Uterus (tissue), 4 donors: Measurements from ENCODE around the gene RNF10. TPM values are rescaled to one million over a fixed set of nuclear protein-coding genes. Genes with fewer than 3 reads are reported as not detected.
"Not testable (repeated sequence)": the region's sequence is repeated elsewhere in the genome, so short reads cannot be mapped to it uniquely, and the experiment has no call there.

Experiments used
- DNase-seq, 2 donors: peaks; one replicate each; pipeline ENCODE4 v3.0.0-alpha.2; 2019 to 2020
- H3K27ac ChIP-seq, 2 donors: fragments of 200-600 bp; sonication (generic); 1 replicate in 1 of 2; 2 replicates in 1 of 2; pipeline ENCODE4 v1.5.1; 2016 to 2018
- H3K27me3 ChIP-seq, 2 donors: fragments of 200-600 bp; sonication (generic); one replicate each; pipeline ENCODE4 v1.5.1; 2018 to 2019; ENCODE audit warnings: control low read depth in 1 of 2
- H3K36me3 ChIP-seq, 2 donors: fragments of 200-600 bp; sonication (generic); one replicate each; pipeline ENCODE4 v1.5.1; 2019; ENCODE audit warnings: control low read depth in 1 of 2
- H3K4me1 ChIP-seq, 2 donors: fragments of 200-600 bp; sonication (generic); one replicate each; pipeline ENCODE4 v1.5.1; 2018 to 2019; ENCODE audit warnings: control low read depth in 1 of 2
- H3K4me3 ChIP-seq, 2 donors: fragments of 200-600 bp; sonication (generic); 1 replicate in 1 of 2; 2 replicates in 1 of 2; pipeline ENCODE4 v1.5.1; 2018 to 2019; ENCODE audit warnings: mild to moderate bottlenecking in 1 of 2
- H3K9me3 ChIP-seq, 2 donors: fragments of 200-600 bp; sonication (generic); one replicate each; pipeline ENCODE4 v1.5.1; 2019; ENCODE audit warnings: control low read depth in 1 of 2
- POLR2A ChIP-seq, 2 donors: fragments of 450-650 bp; IDR thresholded peaks; one replicate each; pipeline ENCODE4 v1.6.1; 2016; ENCODE audit warnings: antibody characterized with exemption in 2 of 2, mild to moderate bottlenecking in 1 of 2, moderate library complexity in 1 of 2
- intact Hi-C: fragments of 100-400 bp; cut with DNase I; formaldehyde crosslinking; loops from one replicate; pipeline ENCODE4 v1.15.1; 2023; ENCODE audit warnings: low total_unique reads
- total RNA-seq, 4 donors: library from RNA; depleted of rRNA in 3 of 4; stranded (reverse); fragments of >200 nt in 3 of 4; gene quantifications; one replicate each; pipeline versions ENCODE4 v1.1.0 to v1.2.4, GENCODE V29; 2014 to 2023
- TF ChIP-seq, protein P1 (sequence below), 4 experiments: fragments of 200-600 bp in 2 of 4; fragments of 450-650 bp in 2 of 4; sonication (generic) in 2 of 4; IDR thresholded peaks; one replicate each; pipeline ENCODE4 v1.5.1; 2016 to 2019; ENCODE audit warnings: antibody characterized with exemption in 4 of 4, mild to moderate bottlenecking in 2 of 4, moderate library complexity in 1 of 4
- donor health status: DM: yes; HTN: yes; CAD: no.

The RNF10 gene
- total RNA-seq, 4 donors from 2014 or later: 53.8 to 169 (median 103) TPM

DNA sequence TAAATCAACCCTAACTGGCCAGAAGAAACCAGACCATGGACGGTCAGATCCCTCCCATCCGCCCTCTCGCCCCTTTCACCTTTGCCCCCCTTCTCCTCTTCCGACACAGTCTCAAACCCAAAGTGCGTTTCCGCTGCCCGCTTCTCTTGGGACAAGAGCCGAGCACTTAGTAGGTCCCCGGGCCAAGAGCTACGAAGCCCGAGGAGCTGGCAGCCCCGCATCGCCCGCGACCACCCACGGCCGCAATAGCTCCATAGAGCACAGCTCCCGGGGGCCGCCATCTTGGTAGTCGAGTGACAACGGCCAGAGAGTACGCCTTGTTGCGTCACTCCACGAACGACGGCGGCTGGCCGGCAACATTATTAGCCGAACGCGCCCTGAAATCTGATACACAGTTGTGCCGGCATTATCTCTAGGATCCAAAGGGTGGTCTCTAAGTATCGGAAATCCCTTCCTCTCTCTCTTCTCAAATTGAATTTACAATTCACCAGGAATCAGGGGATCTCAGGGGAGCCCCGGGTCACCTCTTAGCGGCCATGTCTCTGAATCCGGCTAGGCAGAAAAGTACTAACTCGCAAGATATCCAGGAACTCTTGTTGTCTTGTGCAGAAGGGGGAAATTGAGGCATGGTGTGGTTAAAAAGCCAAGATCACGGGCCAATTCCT is 5.2 kb upstream of the RNF10 start, which contains the start of gene COQ5:
COQ5 (minus strand) TSS at position 298 of the 665 bp plus-strand sequence; CDS start at position 281, 17 bp downstream.
- no peaks in the 10 kb centered on the region for H3K9me3 ChIP-seq
- H3K4me1 ChIP-seq: no peaks in the 10 kb centered on the region
- TF ChIP-seq, protein P1, sequence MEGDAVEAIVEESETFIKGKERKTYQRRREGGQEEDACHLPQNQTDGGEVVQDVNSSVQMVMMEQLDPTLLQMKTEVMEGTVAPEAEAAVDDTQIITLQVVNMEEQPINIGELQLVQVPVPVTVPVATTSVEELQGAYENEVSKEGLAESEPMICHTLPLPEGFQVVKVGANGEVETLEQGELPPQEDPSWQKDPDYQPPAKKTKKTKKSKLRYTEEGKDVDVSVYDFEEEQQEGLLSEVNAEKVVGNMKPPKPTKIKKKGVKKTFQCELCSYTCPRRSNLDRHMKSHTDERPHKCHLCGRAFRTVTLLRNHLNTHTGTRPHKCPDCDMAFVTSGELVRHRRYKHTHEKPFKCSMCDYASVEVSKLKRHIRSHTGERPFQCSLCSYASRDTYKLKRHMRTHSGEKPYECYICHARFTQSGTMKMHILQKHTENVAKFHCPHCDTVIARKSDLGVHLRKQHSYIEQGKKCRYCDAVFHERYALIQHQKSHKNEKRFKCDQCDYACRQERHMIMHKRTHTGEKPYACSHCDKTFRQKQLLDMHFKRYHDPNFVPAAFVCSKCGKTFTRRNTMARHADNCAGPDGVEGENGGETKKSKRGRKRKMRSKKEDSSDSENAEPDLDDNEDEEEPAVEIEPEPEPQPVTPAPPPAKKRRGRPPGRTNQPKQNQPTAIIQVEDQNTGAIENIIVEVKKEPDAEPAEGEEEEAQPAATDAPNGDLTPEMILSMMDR (IDR thresholded peaks at IDR 0.05): peak in 1 of 4 experiments; percentile 9
- peak; percentile 20 to 45 for TF ChIP-seq POLR2A (IDR thresholded peaks at IDR 0.05)
- H3K36me3 ChIP-seq: no peaks in the 10 kb centered on the region
- no peaks in the 10 kb centered on the region for H3K27me3 ChIP-seq
- peak within 1 kb of the TSS; percentile 54 to 83 for H3K4me3 ChIP-seq
- peak within 1 kb of the TSS; percentile 88 to 98 for H3K27ac ChIP-seq
- peak; percentile 88 to 90 for DNase-seq
- intact Hi-C loops: no loop called here

DNA sequence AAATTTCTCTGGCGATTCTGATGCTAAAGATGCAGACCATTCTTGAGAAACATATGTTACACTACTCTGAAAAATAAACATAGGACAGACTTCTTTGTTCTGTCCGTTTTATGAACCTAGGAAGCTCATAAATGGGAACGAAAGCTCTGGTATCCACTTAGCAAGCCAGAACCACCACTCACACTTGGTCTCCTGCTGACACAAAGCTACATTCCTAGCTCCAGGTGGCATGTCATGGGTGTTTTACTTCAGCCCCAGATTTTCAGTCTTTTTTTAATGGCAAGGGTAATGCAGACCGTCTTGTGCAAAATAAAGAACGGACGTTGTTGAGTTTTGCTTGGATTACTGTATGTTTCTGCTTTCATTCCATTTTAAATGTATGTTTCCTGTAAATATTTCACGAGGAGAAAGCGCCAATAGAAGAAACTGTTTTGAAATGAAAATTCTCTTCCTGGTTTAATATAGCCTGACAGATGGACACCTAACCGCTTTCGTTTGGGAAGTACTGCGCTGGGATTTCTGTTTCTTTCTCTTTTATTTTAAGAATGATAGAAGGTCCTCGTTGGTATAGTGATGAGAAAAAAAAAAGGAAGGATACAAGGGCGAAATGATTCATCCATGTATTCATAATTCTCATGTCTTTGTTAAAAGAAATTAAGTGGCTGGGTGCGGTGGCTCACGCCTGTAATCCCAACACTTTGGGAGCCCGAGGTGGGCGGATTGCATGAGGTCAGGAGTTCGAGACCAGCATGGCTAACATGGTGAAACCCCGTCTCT is 4.3 kb upstream of the RNF10 start:
- intact Hi-C loops: no loop called here

DNA sequence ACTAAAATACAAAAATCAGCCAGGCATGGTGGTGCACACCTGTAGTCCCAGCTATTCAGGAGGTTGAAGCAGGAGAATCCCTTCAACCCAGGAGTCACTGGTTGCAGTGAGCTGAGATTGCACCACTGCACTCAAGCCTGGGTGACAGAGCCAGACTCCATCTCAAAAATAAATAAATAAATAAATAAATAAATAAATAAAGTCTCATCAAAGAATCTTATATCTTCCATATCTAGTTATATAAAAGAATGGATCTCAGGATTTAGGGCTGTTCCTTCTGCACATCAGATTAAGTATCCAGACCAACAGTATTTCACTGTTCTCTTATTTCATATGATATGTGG is 3.8 kb upstream of the RNF10 start:
- peak overlapping the region; percentile 88 to 98 for H3K27ac ChIP-seq
- H3K4me3 ChIP-seq, DNase-seq, H3K4me1 ChIP-seq, intact Hi-C loops, H3K36me3 ChIP-seq, H3K27me3 ChIP-seq, H3K9me3 ChIP-seq: not testable (repeated sequence)

More for the DNA sequence above, 4.3 kb upstream of the RNF10 start:
- Histone ChIP-seq H3K27ac (peak overlapping the region; percentile 88 to 98), H3K27me3 (no peaks in the 10 kb centered on the region), H3K9me3 (no peaks in the 10 kb centered on the region), H3K36me3 (no peaks in the 10 kb centered on the region), H3K4me3 (peak overlapping the region; percentile 54 to 83), H3K4me1 (no peaks in the 10 kb centered on the region)
- no peak for DNase-seq
- no peak for TF ChIP-seq POLR2A (IDR thresholded peaks at IDR 0.05)
- TF ChIP-seq, protein P1 (IDR thresholded peaks at IDR 0.05): no peak

DNA sequence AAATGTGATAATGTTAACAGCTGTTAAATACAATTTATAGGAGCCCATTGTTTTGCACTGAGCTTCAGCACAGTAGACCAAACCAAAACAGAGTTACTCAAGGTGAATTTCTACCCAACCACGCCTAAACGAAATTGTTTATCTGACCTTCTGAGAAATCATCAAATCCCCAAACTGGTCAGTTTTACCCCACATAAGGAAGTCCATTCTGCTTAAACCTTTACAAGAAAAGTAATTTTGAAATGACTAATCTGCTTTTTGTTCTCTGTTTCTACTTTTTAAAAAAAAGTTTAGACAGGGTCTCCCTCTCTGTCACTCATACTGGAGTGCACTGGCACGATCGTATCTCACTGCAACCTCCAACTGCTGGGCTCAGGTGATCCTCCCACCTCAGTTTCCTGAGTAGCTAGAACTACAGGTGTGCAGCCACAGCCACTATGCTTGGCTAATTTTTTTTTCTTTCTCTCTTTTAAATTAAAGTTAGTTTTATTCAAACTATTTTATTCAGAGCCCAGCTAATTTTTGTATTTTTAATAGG is 1.4 kb upstream of the RNF10 start:
- no peak for DNase-seq
- H3K4me3 ChIP-seq: no peak overlapping the region
- intact Hi-C loops: no loop called here
- peaks cover 15 to 17% of the 10 kb centered on the region in 2 donors for H3K4me1 ChIP-seq
- no peaks in the 10 kb centered on the region for H3K36me3 ChIP-seq
- TF ChIP-seq, protein P1 (IDR thresholded peaks at IDR 0.05): no peak
- no peak for TF ChIP-seq POLR2A (IDR thresholded peaks at IDR 0.05)
- no peaks in the 10 kb centered on the region for H3K27me3 ChIP-seq
- no peaks in the 10 kb centered on the region for H3K9me3 ChIP-seq
- H3K27ac ChIP-seq: no peak overlapping the region

DNA sequence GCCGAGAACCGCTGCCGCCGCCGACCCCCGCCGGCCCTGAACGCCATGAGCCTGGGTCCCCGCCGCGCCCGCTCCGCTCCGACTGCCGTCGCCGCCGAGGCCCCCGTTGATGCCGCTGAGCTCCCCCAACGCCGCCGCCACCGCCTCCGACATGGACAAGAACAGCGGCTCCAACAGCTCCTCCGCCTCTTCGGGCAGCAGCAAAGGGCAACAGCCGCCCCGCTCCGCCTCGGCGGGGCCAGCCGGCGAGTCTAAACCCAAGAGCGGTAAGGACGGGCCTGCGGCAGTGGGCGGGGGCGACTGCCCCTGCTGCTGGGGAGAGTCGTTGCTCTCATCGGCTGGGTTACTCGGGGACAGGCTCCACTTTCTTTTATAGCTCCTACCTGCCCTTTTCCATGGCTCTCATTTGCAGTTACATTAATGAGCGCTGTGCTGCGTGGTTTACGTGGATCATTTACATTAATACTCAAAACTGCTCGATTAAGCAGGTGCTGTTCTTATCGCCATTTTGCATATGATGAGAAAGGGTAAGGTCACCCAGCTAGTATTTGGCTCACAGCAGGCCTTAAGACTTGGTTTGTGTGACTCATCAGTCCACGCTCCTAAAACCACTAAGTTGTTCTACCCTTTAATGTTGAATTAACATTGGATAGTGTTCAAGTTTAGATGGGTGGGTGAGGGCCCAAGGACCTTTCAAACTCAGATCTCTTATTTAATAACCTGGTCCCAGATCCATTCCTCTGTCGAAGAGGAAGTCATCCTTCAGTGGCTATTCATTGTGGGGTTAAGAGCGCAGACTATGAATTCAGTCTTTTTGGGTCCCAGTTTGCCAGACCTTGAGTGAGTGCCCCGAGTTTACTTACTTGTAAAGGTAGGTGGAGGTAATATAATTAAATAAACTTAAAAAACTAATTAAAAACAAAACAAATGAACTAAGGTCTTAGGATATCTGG is 823 bp downstream of the RNF10 start:
- intact Hi-C loops: no loop called here
- peaks cover 15 to 17% of the 10 kb centered on the region in 2 donors for H3K4me1 ChIP-seq

More for the DNA sequence above, 823 bp downstream of the RNF10 start:
- TF ChIP-seq, protein P1 (IDR thresholded peaks at IDR 0.05): no peak
- TF ChIP-seq POLR2A (IDR thresholded peaks at IDR 0.05): no peak
- DNase-seq: peak; percentile 23 to 28
- Histone ChIP-seq H3K27me3 (no peaks in the 10 kb centered on the region), H3K27ac (peak overlapping the region; percentile 89 to 92), H3K36me3 (no peaks in the 10 kb centered on the region), H3K9me3 (no peaks in the 10 kb centered on the region), H3K4me3 (peak overlapping the region; percentile 70 to 76)
